Measurements from ENCODE around the gene IDH3A. TPM values are rescaled to one million over a fixed set of nuclear protein-coding genes. Genes with fewer than 3 reads are reported as not detected.
"Not testable (repeated sequence)": the region's sequence is repeated elsewhere in the genome, so short reads cannot be mapped to it uniquely, and the experiment has no call there.

Gene IDH3A
- total RNA-seq, 1 donor from 2014 or later = 33.9 TPM

- no peak for DNase-seq (ENCODE audit: low read depth, low spot score)
These were observed 19.9 kb upstream of the IDH3A start for GRCh38 chr15:78129077-78129750.

GRCh38 chr15:78129751-78130287 lies 19.3 kb upstream of the IDH3A start:
- DNase-seq (ENCODE audit: low read depth, low spot score) = no peak

- no peak for DNase-seq (ENCODE audit: low read depth, low spot score)
These were observed 18.5 kb upstream of the IDH3A start for GRCh38 chr15:78130466-78131294.

GRCh38 chr15:78131295-78132061 lies 17.7 kb upstream of the IDH3A start, which contains the start of gene CIB2:
Gene CIB2, minus strand, starts transcription at chr15:78131445. Its CDS starts 230 bp downstream, at chr15:78131215.
- DNase-seq (ENCODE audit: low read depth, low spot score) = no peak

- no peak for DNase-seq (ENCODE audit: low read depth, low spot score)
These were observed 15.4 kb upstream of the IDH3A start for GRCh38 chr15:78133801-78134200.

- DNase-seq (ENCODE audit: low read depth, low spot score) = no peak
These were observed 9.6 kb upstream of the IDH3A start for GRCh38 chr15:78139578-78139977.

GRCh38 chr15:78140292-78140691 lies 8.9 kb upstream of the IDH3A start:
- DNase-seq (ENCODE audit: low read depth, low spot score) = no peak

GRCh38 chr15:78142332-78142731 lies 6.8 kb upstream of the IDH3A start:
- DNase-seq (ENCODE audit: low read depth, low spot score) = no peak

GRCh38 chr15:78146425-78147154 lies 2.6 kb upstream of the IDH3A start:
- no peak for DNase-seq (ENCODE audit: low read depth, low spot score)

- no peak for DNase-seq (ENCODE audit: low read depth, low spot score)
These were observed 1.6 kb upstream of the IDH3A start for GRCh38 chr15:78147566-78147965.

GRCh38 chr15:78148392-78149067 lies 632 bp upstream of the IDH3A start:
- DNase-seq (ENCODE audit: low read depth, low spot score) = no peak

- no peak for DNase-seq (ENCODE audit: low read depth, low spot score)
These were observed 916 bp downstream of the IDH3A start for GRCh38 chr15:78149805-78150751.

GRCh38 chr15:78151075-78151474 lies 1.9 kb downstream of the IDH3A start:
- DNase-seq (ENCODE audit: low read depth, low spot score) = not testable (repeated sequence)

GRCh38 chr15:78154955-78155354 lies 5.8 kb downstream of the IDH3A start:
- DNase-seq (ENCODE audit: low read depth, low spot score) = no peak

- no peak for DNase-seq (ENCODE audit: low read depth, low spot score)
These were observed 6.3 kb downstream of the IDH3A start for GRCh38 chr15:78155355-78155939.

- no peak for DNase-seq (ENCODE audit: low read depth, low spot score)
These were observed 7.5 kb downstream of the IDH3A start for GRCh38 chr15:78156653-78157052.

- no peak for DNase-seq (ENCODE audit: low read depth, low spot score)
These were observed 8.0 kb downstream of the IDH3A start for GRCh38 chr15:78157203-78157602.

- DNase-seq (ENCODE audit: low read depth, low spot score) = no peak
These were observed 10.2 kb downstream of the IDH3A start for GRCh38 chr15:78159395-78159794.

- DNase-seq (ENCODE audit: low read depth, low spot score) = no peak
These were observed 12.9 kb downstream of the IDH3A start for GRCh38 chr15:78162038-78162437.
